Neuronal stem cell (in vitro differentiated cells): ENCODE results near the gene PCYT2.
A peak's percentile ranks its signal among the peaks of the same experiment; 100 is the strongest.

ENCODE experiments used
- DNase-seq: peaks from one replicate; pipeline ENCODE4 v3.0.0-alpha.2; 2013; ENCODE audit warnings: low spot score
- H2AFZ ChIP-seq: one replicate; pipeline ENCODE4 v1.6.1; 2013; ENCODE audit warnings: mild to moderate bottlenecking, low read length, inconsistent platforms
- H2AK5ac ChIP-seq: 2 replicates; pipeline ENCODE4 v1.6.1; 2013; ENCODE audit warnings: low read depth, mild to moderate bottlenecking, inconsistent platforms, low read length, moderate library complexity, mixed read lengths
- H2BK120ac ChIP-seq: 2 replicates; pipeline ENCODE4 v1.6.1; 2013; ENCODE audit warnings: low read depth, mild to moderate bottlenecking, inconsistent platforms, low read length, moderate library complexity, mixed read lengths
- H2BK12ac ChIP-seq: one replicate; pipeline ENCODE4 v1.6.1; 2013; ENCODE audit warnings: low read length, inconsistent platforms
- H2BK15ac ChIP-seq: 2 replicates; pipeline ENCODE4 v1.6.1; 2013; ENCODE audit warnings: mild to moderate bottlenecking, low read length, inconsistent platforms, mixed read lengths
- H2BK5ac ChIP-seq: one replicate; pipeline ENCODE4 v1.6.1; 2013; ENCODE audit warnings: inconsistent platforms, mild to moderate bottlenecking, low read length, moderate library complexity
- H3K14ac ChIP-seq: one replicate; pipeline ENCODE4 v1.6.1; 2013; ENCODE audit warnings: low read length, inconsistent platforms
- H3K18ac ChIP-seq: 2 replicates; pipeline ENCODE4 v1.6.1; 2013; ENCODE audit warnings: low read length, inconsistent platforms
- H3K23ac ChIP-seq: 2 replicates; pipeline ENCODE4 v1.6.1; 2013; ENCODE audit warnings: low read depth, mild to moderate bottlenecking, mixed read lengths, low read length, inconsistent platforms; ENCODE audit not compliant: poor library complexity
- H3K27ac ChIP-seq: replicated peaks from 3 replicates; pipeline ENCODE4 v1.5.1; 2013; ENCODE audit warnings: low read length, inconsistent platforms
- H3K27me3 ChIP-seq, 3 experiments: 2 replicates each; pipeline ENCODE4 v1.6.1; 2013; ENCODE audit warnings: low read length in 3 of 3, mild to moderate bottlenecking in 2 of 3, inconsistent platforms in 1 of 3, low read depth in 1 of 3, mixed read lengths in 1 of 3, moderate library complexity in 1 of 3; ENCODE audit not compliant: control insufficient read depth in 3 of 3, insufficient read depth in 3 of 3
- H3K36me3 ChIP-seq, 2 donors: replicated peaks in 1 of 2; 2 replicates each; pipeline ENCODE4 v1.6.1; 2013; ENCODE audit warnings: low read length in 2 of 2; ENCODE audit not compliant: control insufficient read depth in 2 of 2, insufficient read depth in 2 of 2
- H3K4ac ChIP-seq: 2 replicates; pipeline ENCODE4 v1.6.1; 2013; ENCODE audit warnings: inconsistent platforms, mild to moderate bottlenecking, low read length, moderate library complexity
- H3K4me1 ChIP-seq, 2 donors: 1 replicate in 1 of 2; 2 replicates in 1 of 2; pipeline ENCODE4 v1.6.1; 2013; ENCODE audit warnings: low read length in 2 of 2, low read depth in 1 of 2; ENCODE audit not compliant: control insufficient read depth in 2 of 2, insufficient read depth in 1 of 2
- H3K4me2 ChIP-seq: one replicate; pipeline ENCODE4 v1.6.1; 2013; ENCODE audit warnings: mild to moderate bottlenecking, low read length, inconsistent platforms; ENCODE audit not compliant: insufficient read depth, poor library complexity, severe bottlenecking
- H3K4me3 ChIP-seq, 2 donors: 2 replicates each; pipeline ENCODE4 v1.5.1; 2013; ENCODE audit warnings: low read length in 2 of 2, mild to moderate bottlenecking in 2 of 2, inconsistent platforms in 1 of 2, moderate library complexity in 1 of 2
- H3K79me1 ChIP-seq: one replicate; pipeline ENCODE4 v1.6.1; 2013; ENCODE audit warnings: low read depth, mild to moderate bottlenecking, inconsistent platforms, low read length, moderate library complexity
- H3K9ac ChIP-seq: one replicate; pipeline ENCODE4 v1.6.1; 2013; ENCODE audit warnings: mild to moderate bottlenecking, low read depth, low read length, inconsistent platforms; ENCODE audit not compliant: poor library complexity
- H3K9me3 ChIP-seq, 2 donors: replicated peaks in 1 of 2; 2 replicates each; pipeline versions ENCODE3 to v1.6.1; 2013; ENCODE audit warnings: low read length in 2 of 2, mild to moderate bottlenecking in 2 of 2, inconsistent platforms in 1 of 2, low read depth in 1 of 2, mixed read lengths in 1 of 2, moderate library complexity in 1 of 2; ENCODE audit not compliant: control insufficient read depth in 2 of 2, insufficient read depth in 1 of 2
- H4K8ac ChIP-seq: one replicate; pipeline ENCODE4 v1.6.1; 2013; ENCODE audit warnings: low read depth, mild to moderate bottlenecking, inconsistent platforms, low read length, moderate library complexity
- H4K91ac ChIP-seq: one replicate; pipeline ENCODE4 v1.6.1; 2013; ENCODE audit warnings: low read length, low read depth, mild to moderate bottlenecking, inconsistent platforms; ENCODE audit not compliant: poor library complexity
- WGBS, 2 donors: extraction: QIAGEN DNeasy Blood & Tissue Kit; methylation state at CpG; one replicate each; pipeline ENCODE4 v1.1.7; 2013; ENCODE audit warnings: missing lambda C conversion rate in 2 of 2, mixed read lengths in 1 of 2; ENCODE audit not compliant: insufficient read length in 2 of 2, insufficient replicate concordance in 1 of 2; ENCODE audit errors: extremely low coverage in 2 of 2; 5-methylcytosine and 5-hydroxymethylcytosine counted together

The PCYT2 gene

DNA sequence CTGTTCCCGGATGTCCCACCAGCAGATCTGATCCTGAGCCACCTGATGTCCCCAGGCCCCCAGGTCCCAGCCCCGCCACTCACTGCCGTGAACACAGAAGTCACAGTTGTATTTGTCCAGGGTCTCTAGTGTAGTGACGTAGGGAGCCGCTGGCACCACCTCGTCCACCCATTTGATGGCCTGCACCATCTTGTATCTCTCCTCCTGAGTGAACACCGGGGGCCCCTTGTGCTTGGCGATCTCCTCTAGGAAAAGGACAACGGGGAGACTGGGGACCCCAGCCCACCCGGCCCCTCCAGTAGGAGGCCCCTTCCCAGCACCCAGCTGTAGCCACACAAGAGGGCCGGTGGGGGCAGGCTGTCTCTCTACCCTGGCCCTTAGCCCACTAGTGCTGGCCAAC, 2.4 kb downstream of the PCYT2 start:
- H2BK15ac ChIP-seq: no peak overlapping the region

DNA sequence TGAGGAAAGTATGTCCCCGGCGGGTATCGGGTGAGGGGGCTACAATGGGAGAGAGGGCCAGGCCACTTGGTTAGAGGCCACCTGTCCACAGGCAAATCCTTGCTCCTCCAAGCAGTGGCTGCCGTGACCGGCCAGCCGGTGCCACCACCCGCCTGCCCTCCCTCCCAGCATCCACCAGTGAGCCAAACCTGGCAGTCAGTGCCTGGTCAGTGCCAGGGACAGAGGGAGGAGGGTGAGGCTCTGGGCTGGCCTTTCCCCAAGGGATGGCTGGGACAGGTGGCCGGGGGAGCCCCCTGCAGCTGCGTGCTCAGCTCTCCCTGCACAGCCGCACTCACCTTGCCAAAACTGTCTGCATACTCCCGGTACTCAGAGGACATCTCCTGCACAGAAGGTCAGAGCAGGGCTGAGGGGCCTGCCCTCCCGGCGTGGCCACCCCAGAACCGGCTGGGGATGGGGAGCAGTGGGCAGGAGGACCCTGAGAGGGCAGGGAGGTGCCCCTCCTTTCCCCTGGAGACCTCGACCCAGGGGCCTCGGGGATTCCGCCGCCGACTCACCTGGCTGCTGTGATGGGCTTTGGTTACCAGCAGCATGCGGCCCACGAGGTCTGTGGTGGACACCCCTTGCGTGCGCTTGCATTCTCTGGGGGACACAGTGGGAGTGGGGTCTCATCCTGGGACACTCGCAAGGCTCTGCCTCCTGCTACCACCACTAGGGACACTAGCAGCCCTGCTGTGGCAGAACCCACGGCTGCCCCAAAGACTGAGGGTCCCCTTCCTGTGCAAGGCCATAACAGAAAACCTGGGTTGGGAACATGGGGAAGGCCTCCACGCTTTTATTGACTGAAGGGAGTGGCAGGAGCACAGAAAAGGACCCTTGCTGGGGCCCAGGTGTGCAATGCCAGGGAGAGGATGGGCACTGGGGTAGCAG, 3.7 kb downstream of the PCYT2 start:
- H3K4me3 ChIP-seq: no peak overlapping the region
- no CpG with 5 or more reads among the region's 26 CpGs for WGBS, 2 donors
- H2AFZ ChIP-seq: no peak overlapping the region
- no peak overlapping the region for H3K23ac ChIP-seq
- no peak overlapping the region for H3K4me2 ChIP-seq
- no peak overlapping the region for H2BK120ac ChIP-seq
- H4K91ac ChIP-seq: no peak overlapping the region
- no peak overlapping the region for H3K14ac ChIP-seq
- H3K4ac ChIP-seq: peak overlapping the region; percentile 53
- no peak overlapping the region for H3K27ac ChIP-seq
- H3K18ac ChIP-seq: no peak overlapping the region
- no peak overlapping the region for H3K9ac ChIP-seq
- no peaks in the 10 kb centered on the region for H3K9me3 ChIP-seq
- no peak overlapping the region for H2BK5ac ChIP-seq
- no peak overlapping the region for H4K8ac ChIP-seq
- peaks cover 0 to 7% (median 0%) of the 10 kb centered on the region in 3 experiments for H3K27me3 ChIP-seq
- no peak overlapping the region for H2AK5ac ChIP-seq
- H3K4me1 ChIP-seq: peaks cover 4 to 10% of the 10 kb centered on the region in 2 donors
- H3K36me3 ChIP-seq: peaks cover 18 to 66% of the 10 kb centered on the region in 2 donors
- no peak overlapping the region for H2BK12ac ChIP-seq
- no peak overlapping the region for H2BK15ac ChIP-seq
- no peak for DNase-seq
- H3K79me1 ChIP-seq: peaks cover 5% of the 10 kb centered on the region

More for the DNA sequence above, 2.4 kb downstream of the PCYT2 start:
- Histone ChIP-seq H4K8ac (no peak overlapping the region), H3K4ac (no peak overlapping the region), H2BK120ac (no peak overlapping the region), H3K27me3 (no peaks in the 10 kb centered on the region), H3K4me1 (peaks cover 4 to 10% of the 10 kb centered on the region in 2 donors), H3K4me2 (no peak overlapping the region), H3K27ac (no peak overlapping the region), H2BK5ac (no peak overlapping the region), H3K18ac (no peak overlapping the region), H2AFZ (no peak overlapping the region), H3K9ac (no peak overlapping the region), H3K14ac (no peak overlapping the region), H3K79me1 (peaks cover 5% of the 10 kb centered on the region), H2BK12ac (no peak overlapping the region), H3K4me3 (no peak overlapping the region), H3K9me3 (no peaks in the 10 kb centered on the region), H2AK5ac (no peak overlapping the region), H4K91ac (no peak overlapping the region), H3K36me3 (peaks cover 25 to 74% of the 10 kb centered on the region in 2 donors), H3K23ac (no peak overlapping the region)
- WGBS, 2 donors: no CpG with 5 or more reads among the region's 11 CpGs
- DNase-seq: no peak

DNA sequence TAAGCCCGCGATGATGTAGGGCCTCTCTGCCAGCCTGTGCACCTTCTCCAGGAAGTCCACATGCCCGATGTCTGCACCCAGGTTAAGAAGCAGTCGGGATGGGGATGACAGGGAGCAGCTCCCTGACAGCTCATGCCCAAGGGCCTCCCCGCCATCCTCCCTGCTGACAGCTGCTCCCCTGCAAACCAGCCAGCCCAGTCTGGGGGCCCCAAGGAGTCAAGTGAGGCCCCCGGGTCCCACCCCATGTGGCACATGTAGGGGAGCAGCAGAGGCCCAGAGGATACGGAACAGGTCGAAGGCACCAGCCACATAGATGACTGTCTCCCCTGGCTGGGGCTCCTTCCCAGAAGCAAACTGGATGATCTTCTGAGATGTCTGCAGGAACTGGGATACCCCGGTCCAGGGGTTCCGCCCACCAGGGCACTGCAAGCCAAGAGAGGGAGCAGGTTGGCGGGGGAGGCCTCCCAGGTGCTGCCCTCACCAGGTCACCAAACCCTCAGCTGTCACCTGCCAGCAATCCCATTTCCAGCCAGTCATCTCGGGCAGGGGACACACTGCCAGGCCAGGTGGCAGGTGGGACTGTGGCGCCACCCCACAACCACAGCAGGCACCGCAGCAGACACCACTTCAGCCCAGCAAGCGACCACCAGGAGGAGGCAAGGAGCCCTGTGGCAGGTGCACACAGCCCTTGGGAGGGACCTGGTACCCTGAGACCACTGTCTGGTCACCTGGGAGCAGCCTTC, 4.6 kb downstream of the PCYT2 start:
- Histone ChIP-seq H2BK15ac (no peak overlapping the region), H2BK5ac (no peak overlapping the region), H3K14ac (no peak overlapping the region), H3K4ac (no peak overlapping the region), H2AK5ac (no peak overlapping the region), H3K9ac (no peak overlapping the region), H3K27ac (no peak overlapping the region), H2BK120ac (no peak overlapping the region), H4K91ac (no peak overlapping the region), H3K18ac (no peak overlapping the region), H3K27me3 (peaks cover 0 to 14% (median 2%) of the 10 kb centered on the region in 3 experiments), H2BK12ac (no peak overlapping the region), H3K4me3 (no peak overlapping the region), H3K36me3 (peaks cover 17 to 57% of the 10 kb centered on the region in 2 donors), H3K79me1 (peaks cover 7% of the 10 kb centered on the region), H2AFZ (no peak overlapping the region), H3K23ac (no peak overlapping the region), H3K4me2 (no peak overlapping the region), H4K8ac (no peak overlapping the region), H3K9me3 (no peaks in the 10 kb centered on the region), H3K4me1 (peaks cover 6 to 10% of the 10 kb centered on the region in 2 donors)
- WGBS, 2 donors: no CpG with 5 or more reads among the region's 15 CpGs
- DNase-seq: no peak

DNA sequence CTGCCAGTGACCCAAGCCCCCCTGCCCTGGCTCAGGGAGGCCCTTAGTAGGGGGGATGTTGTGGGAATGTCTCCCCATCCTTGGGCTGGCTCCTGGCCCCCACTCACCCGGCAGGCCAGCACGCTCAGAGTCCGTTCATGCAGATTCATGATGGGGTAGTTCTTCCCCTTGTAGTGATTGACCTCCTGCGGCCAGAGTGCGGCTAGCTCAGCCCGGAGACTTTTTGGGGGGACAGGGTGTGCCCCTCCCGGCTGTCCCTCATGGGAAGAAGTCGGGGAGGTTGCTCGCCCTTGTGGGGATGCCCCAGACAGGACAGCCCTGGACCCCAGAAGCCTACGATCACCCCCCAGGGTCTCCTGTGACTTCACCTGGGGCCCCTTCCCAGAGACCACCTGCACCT, 5.2 kb downstream of the PCYT2 start:
- Histone ChIP-seq H3K9me3 (no peaks in the 10 kb centered on the region), H3K27ac (no peak overlapping the region), H2AK5ac (no peak overlapping the region), H3K9ac (no peak overlapping the region), H2BK12ac (no peak overlapping the region), H3K4me2 (no peak overlapping the region), H3K4me1 (peaks cover 9 to 10% of the 10 kb centered on the region in 2 donors), H3K4me3 (no peak overlapping the region), H4K8ac (no peak overlapping the region), H3K27me3 (peaks cover 0 to 21% (median 4%) of the 10 kb centered on the region in 3 experiments), H3K36me3 (peaks cover 17 to 63% of the 10 kb centered on the region in 2 donors), H3K79me1 (peaks cover 8% of the 10 kb centered on the region), H2BK15ac (no peak overlapping the region), H4K91ac (no peak overlapping the region), H3K4ac (no peak overlapping the region), H2BK5ac (no peak overlapping the region), H3K14ac (no peak overlapping the region), H3K18ac (no peak overlapping the region), H3K23ac (no peak overlapping the region), H2BK120ac (no peak overlapping the region), H2AFZ (no peak overlapping the region)
- no peak for DNase-seq
- no CpG with 5 or more reads among the region's 10 CpGs for WGBS, 2 donors
